Kidney epithelial cell (primary cell): ENCODE data around the gene MAP4K4. TPM values are rescaled to one million over a fixed set of nuclear protein-coding genes. Genes with fewer than 3 reads are reported as not detected.

Experiments used
- DNase-seq: peaks from one replicate; pipeline ENCODE4 v3.0.0-alpha.2; 2010; ENCODE audit warnings: low read depth
- H3K27me3 ChIP-seq: 2 replicates; pipeline ENCODE4 v1.6.0; 2011; ENCODE audit warnings: low read length; ENCODE audit not compliant: control insufficient read depth, insufficient read depth
- H3K36me3 ChIP-seq: 2 replicates; pipeline ENCODE4 v1.5.1; 2011; ENCODE audit warnings: low read length; ENCODE audit not compliant: control insufficient read depth, insufficient read depth
- H3K4me3 ChIP-seq: 2 replicates; pipeline ENCODE4 v1.5.1; 2011; ENCODE audit warnings: low read depth, mild to moderate bottlenecking, control low read depth, low read length
- total RNA-seq: library from RNA; depleted of rRNA; stranded (reverse); fragments of >200 nt; gene quantifications from 2 replicates; pipeline ENCODE4 v1.2.3, GENCODE V29; 2015
- TF ChIP-seq, protein P1 (sequence below): IDR thresholded peaks from 2 replicates; pipeline ENCODE4 v1.5.1; 2011; ENCODE audit warnings: mild to moderate bottlenecking, moderate library complexity, low read length, control low read depth, inconsistent platforms; ENCODE audit not compliant: insufficient read depth, poor library complexity, severe bottlenecking

MAP4K4 gene
- total RNA-seq, 1 donor from 2014 or later = 134 TPM

DNA sequence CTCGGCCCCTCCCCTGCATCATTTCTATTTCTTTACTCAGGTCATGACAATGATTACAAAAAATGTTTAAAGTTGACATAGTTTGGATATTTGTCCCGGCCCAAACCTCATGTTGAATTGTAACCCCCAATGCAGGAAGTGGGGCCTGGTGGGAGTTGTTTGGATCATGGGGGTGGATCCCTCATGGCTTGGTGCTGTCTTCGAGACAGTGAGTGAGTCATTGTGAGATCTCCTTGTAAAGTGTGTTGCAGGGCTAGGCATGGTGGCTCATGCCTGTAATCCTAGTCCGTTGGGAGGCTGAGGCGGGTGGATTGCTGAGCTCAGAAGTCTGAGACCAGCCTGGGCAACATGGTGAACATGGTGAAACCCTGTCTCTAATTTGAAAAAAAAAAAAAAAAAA lies 9.2 kb upstream of the MAP4K4 start:
- H3K4me3 ChIP-seq = no peak overlapping the region
- no peaks in the 10 kb centered on the region for H3K36me3 ChIP-seq
- no peak for DNase-seq
- TF ChIP-seq, protein P1, sequence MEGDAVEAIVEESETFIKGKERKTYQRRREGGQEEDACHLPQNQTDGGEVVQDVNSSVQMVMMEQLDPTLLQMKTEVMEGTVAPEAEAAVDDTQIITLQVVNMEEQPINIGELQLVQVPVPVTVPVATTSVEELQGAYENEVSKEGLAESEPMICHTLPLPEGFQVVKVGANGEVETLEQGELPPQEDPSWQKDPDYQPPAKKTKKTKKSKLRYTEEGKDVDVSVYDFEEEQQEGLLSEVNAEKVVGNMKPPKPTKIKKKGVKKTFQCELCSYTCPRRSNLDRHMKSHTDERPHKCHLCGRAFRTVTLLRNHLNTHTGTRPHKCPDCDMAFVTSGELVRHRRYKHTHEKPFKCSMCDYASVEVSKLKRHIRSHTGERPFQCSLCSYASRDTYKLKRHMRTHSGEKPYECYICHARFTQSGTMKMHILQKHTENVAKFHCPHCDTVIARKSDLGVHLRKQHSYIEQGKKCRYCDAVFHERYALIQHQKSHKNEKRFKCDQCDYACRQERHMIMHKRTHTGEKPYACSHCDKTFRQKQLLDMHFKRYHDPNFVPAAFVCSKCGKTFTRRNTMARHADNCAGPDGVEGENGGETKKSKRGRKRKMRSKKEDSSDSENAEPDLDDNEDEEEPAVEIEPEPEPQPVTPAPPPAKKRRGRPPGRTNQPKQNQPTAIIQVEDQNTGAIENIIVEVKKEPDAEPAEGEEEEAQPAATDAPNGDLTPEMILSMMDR = no peak
- no peaks in the 10 kb centered on the region for H3K27me3 ChIP-seq

DNA sequence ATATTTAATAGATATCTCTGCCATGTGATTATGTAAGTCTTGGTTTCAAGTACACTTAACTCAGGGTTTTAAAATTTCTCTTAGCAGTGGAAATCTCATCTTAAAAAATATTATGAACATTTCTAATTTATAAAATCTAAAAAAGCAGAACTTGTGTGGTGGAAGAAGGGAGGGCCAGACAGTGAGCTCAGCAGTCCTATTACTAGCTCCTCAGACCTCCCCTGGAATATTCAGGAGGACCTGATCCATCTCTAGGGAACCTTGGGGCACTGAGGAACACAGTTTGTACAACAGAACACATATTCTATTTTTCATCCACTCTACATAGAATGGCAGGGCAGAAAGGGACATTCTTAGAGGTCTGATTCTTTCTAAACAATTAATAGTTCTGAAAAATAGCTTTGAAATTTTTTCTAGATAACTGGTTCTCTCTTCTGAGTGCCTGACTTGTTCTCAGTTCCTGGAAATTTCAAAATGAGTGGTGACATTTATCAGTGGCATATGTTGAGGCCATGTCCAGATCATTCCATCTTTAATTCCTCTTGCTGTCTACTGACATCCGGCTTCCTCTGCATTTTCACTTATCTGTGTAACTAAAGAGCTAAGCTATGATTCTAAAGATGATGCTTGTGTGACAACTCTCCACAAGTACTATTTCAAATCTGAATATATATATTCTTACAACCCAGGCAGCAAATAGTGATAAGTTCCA lies 8.2 kb upstream of the MAP4K4 start:
- TF ChIP-seq, protein P1 = no peak
- no peaks in the 10 kb centered on the region for H3K36me3 ChIP-seq
- no peak overlapping the region for H3K4me3 ChIP-seq
- no peaks in the 10 kb centered on the region for H3K27me3 ChIP-seq
- no peak for DNase-seq

DNA sequence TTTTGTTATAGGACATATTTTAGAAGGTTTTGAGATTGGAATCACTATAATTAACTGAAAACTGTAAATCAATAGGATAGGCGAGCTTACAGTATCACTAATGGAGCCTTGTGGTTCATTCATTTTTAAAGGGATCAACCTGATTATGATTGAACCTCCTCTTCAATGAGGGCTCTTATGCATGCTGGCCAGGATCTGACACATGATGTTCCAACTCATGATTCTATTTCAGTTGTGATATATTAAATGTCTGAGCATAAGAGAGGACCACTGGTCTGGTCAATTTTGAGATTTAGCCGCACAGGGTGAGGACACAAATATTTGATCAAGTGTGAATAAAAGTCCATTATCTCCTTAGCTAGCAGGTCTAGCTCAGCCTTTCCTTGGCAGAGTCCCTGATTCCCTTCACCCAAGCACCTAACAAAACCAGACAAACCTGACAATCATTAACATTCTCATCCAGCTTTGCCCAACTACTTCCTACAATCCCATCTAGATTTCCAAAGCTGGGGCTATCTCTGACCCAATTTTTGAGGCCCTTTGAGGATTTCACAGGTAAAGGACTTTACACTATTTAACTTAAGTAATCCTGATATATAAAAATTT lies 6.9 kb upstream of the MAP4K4 start:
- no peaks in the 10 kb centered on the region for H3K27me3 ChIP-seq
- no peak for DNase-seq
- H3K36me3 ChIP-seq = no peaks in the 10 kb centered on the region
- TF ChIP-seq, protein P1 = no peak
- H3K4me3 ChIP-seq = no peak overlapping the region

DNA sequence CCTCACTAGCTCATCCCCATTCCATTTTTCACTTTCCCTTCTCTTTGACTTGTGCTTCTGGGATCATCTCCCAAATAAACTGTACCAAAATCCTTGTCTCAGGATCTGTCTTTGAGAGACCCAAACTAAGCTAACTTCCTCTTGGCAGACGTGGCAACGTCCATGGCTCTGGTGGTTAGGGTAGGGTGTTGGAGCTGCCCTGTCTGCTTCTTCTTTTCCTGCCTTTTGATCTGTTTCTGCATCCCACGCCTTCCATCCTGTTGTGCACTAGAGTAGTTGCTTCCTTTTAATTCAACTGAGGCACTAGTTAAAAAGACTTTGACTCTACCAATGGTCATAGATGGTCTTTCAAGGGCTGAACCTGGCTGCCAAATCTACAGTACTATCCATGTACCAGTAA lies 5.5 kb upstream of the MAP4K4 start:
- no peaks in the 10 kb centered on the region for H3K36me3 ChIP-seq
- TF ChIP-seq, protein P1 = no peak
- H3K27me3 ChIP-seq = no peaks in the 10 kb centered on the region
- no peak for DNase-seq
- no peak overlapping the region for H3K4me3 ChIP-seq

DNA sequence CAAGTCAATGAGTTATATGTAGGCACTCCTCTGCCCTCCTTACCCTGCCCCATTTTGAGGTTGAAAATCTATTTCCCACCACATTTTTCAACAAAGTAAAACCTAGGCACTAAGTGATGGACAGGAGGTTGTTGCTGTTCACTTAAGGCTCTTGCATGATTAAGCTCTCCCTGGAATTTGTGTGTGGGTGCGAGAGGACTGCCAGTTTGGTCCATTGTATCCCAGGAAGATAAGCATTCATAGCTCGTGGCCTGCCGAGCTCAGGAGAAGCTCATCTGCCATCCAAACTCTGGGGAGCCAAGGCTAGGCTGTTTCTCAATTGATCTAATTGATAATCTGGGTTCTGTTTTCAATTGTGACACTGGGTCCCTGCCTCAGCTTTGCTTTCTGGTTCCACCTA lies 4.7 kb upstream of the MAP4K4 start:
- Histone ChIP-seq H3K27me3 (no peaks in the 10 kb centered on the region), H3K4me3 (no peak overlapping the region), H3K36me3 (no peaks in the 10 kb centered on the region)
- DNase-seq = no peak
- TF ChIP-seq, protein P1 = no peak
